A549 (cell line): ENCODE measurements around the gene ATF4.

Experiments used
- BHLHE40 ChIP-seq: IDR thresholded peaks from 2 replicates; pipeline ENCODE4 v1.6.1; 2012; ENCODE audit warnings: low read depth, low read length, inconsistent platforms
- CBX2 ChIP-seq: fragments of 200-600 bp; sonication (generic); IDR thresholded peaks from 2 replicates; pipeline ENCODE4 v1.6.1; 2016; ENCODE audit warnings: low read depth, mild to moderate bottlenecking, borderline replicate concordance
- EP300 ChIP-seq, 2 experiments: fragments of >200 bp; sonication (Bioruptor Twin); formaldehyde crosslinking; IDR thresholded peaks; 2 replicates in 1 of 2; 3 replicates in 1 of 2; pipeline ENCODE4 v1.6.1; 2016 to 2017
- HDAC2 ChIP-seq: fragments of 200-600 bp; sonication (generic); IDR thresholded peaks from 2 replicates; pipeline ENCODE4 v1.6.1; 2016
- MAFK ChIP-seq: fragments of 450-650 bp; IDR thresholded peaks from 2 replicates; pipeline ENCODE4 v1.6.1; 2014; ENCODE audit not compliant: partially characterized antibody
- POLR2A ChIP-seq: IDR thresholded peaks from 2 replicates; pipeline ENCODE4 v1.6.1; 2012; ENCODE audit warnings: mild to moderate bottlenecking, low read length
- POLR2AphosphoS2 ChIP-seq: conservative IDR thresholded peaks from 2 replicates; pipeline ENCODE4 v1.6.1; 2012; ENCODE audit warnings: low read length, improper control_type of control experiment, inconsistent platforms
- RAD21 ChIP-seq, 2 experiments: fragments of >200 bp in 1 of 2; sonication (Bioruptor Twin) in 1 of 2; formaldehyde crosslinking in 1 of 2; IDR thresholded peaks in 1 of 2; conservative IDR thresholded peaks in 1 of 2; 2 replicates in 1 of 2; 3 replicates in 1 of 2; pipeline ENCODE4 v1.6.1; 2012 to 2018; ENCODE audit warnings: inconsistent platforms in 1 of 2
- RFX5 ChIP-seq: fragments of 450-650 bp; IDR thresholded peaks from 2 replicates; pipeline ENCODE4 v1.7.1; 2014; ENCODE audit warnings: antibody characterized with exemption, mild to moderate bottlenecking, moderate library complexity
- TP53 ChIP-seq: fragments of 250-450 bp; sonication (Bioruptor Pico); IDR thresholded peaks from 2 replicates; pipeline ENCODE4 v1.5.0; 2021; ENCODE audit warnings: mild to moderate bottlenecking, moderate library complexity
- TF ChIP-seq, protein P1 (sequence below): fragments of >200 bp; sonication (Bioruptor Twin); formaldehyde crosslinking; IDR thresholded peaks from 3 replicates; pipeline ENCODE4 v1.5.1; 2016
- TF ChIP-seq, protein P2 (sequence below): IDR thresholded peaks from 2 replicates; pipeline ENCODE4 v1.6.1; 2012

DNA sequence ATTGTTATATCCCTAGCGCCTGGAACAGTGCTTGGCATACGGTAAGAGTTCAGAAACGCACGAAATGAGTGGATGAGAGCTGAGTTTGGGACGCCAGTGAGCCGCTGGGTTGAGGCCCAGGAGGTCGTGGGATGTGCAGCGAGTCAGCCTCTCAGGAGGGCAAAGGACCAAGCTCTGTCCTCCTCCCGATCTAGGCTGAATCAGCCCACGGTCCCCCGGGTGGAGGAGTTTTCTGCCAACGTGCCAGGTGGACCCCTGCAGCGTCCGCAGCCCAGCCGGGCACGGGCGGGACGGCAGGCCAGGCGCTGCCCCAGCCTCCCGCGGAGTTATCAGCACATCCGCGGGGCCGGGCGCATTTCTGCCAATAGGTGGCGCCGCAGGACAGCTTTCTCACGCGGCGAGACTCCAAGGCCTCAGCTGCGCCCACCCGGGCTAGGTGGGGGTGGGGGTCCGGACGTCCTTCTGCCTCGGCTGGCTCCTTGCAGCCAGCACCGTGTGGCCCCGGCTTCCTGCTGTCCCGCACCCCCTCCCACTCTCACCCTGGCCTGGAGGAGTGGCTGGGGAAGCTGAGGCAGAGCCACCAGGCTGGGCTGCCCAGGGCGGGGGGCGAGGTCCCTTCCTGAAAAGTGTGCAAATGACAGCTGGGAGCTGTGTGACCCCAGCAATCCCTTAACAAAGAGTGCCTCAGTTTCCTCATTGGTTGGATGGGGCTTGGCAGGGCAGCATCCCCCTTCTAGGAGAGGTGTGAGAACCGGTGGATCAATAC, 14.4 kb downstream of the ATF4 start:
- TF ChIP-seq, protein P1, sequence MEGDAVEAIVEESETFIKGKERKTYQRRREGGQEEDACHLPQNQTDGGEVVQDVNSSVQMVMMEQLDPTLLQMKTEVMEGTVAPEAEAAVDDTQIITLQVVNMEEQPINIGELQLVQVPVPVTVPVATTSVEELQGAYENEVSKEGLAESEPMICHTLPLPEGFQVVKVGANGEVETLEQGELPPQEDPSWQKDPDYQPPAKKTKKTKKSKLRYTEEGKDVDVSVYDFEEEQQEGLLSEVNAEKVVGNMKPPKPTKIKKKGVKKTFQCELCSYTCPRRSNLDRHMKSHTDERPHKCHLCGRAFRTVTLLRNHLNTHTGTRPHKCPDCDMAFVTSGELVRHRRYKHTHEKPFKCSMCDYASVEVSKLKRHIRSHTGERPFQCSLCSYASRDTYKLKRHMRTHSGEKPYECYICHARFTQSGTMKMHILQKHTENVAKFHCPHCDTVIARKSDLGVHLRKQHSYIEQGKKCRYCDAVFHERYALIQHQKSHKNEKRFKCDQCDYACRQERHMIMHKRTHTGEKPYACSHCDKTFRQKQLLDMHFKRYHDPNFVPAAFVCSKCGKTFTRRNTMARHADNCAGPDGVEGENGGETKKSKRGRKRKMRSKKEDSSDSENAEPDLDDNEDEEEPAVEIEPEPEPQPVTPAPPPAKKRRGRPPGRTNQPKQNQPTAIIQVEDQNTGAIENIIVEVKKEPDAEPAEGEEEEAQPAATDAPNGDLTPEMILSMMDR: peak; percentile 85
- TF ChIP-seq HDAC2 (no peak), RFX5 (no peak), MAFK (no peak), BHLHE40 (no peak), EP300 (IDR thresholded peaks at IDR 0.05) (no peak), POLR2A (no peak), RAD21 (conservative IDR thresholded peaks at IDR 0.05 in 1 of 2, IDR thresholded peaks at IDR 0.05 in 1 of 2) (peak; percentile 85 to 94), POLR2AphosphoS2 (no peak), TP53 (no peak), CBX2 (no peak)
- TF ChIP-seq, protein P2, sequence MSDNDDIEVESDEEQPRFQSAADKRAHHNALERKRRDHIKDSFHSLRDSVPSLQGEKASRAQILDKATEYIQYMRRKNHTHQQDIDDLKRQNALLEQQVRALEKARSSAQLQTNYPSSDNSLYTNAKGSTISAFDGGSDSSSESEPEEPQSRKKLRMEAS: no peak
